Thyroid gland (tissue), 4 donors: ENCODE data around the gene DDC. TPM values are rescaled to one million over a fixed set of nuclear protein-coding genes. Genes with fewer than 3 reads are reported as not detected.
"Not testable (repeated sequence)": the region's sequence is repeated elsewhere in the genome, so short reads cannot be mapped to it uniquely, and the experiment has no call there.

Source experiments
- DNase-seq, 2 donors: peaks; one replicate each; pipeline ENCODE4 v3.0.0-alpha.2; 2019
- H3K27ac ChIP-seq, 3 donors: fragments of 200-600 bp; sonication (generic); 1 replicate in 2 of 3; 2 replicates in 1 of 3; pipeline ENCODE4 v1.5.1; 2016 to 2019; ENCODE audit warnings: mild to moderate bottlenecking in 1 of 3, moderate library complexity in 1 of 3
- H3K27me3 ChIP-seq: fragments of 200-600 bp; sonication (generic); one replicate; pipeline ENCODE4 v1.5.1; 2019
- H3K36me3 ChIP-seq, 2 donors: fragments of 200-600 bp; sonication (generic); one replicate each; pipeline ENCODE4 v1.5.1; 2016 to 2019
- H3K4me1 ChIP-seq, 2 donors: fragments of 200-600 bp; sonication (generic); one replicate each; pipeline ENCODE4 v1.5.1; 2017 to 2019
- H3K4me3 ChIP-seq, 3 donors: fragments of 200-600 bp; sonication (generic); replicated peaks in 1 of 3; 1 replicate in 2 of 3; 2 replicates in 1 of 3; pipeline ENCODE4 v1.5.1; 2016; ENCODE audit warnings: mild to moderate bottlenecking in 1 of 3
- H3K9me3 ChIP-seq: fragments of 200-600 bp; sonication (generic); one replicate; pipeline ENCODE4 v1.5.1; 2017
- CTCF ChIP-seq, 6 experiments: fragments of 200-600 bp in 3 of 6; fragments of 450-650 bp in 3 of 6; sonication (generic) in 3 of 6; IDR thresholded peaks; one replicate each; pipeline ENCODE4 v1.5.1; 2016 to 2019; ENCODE audit warnings: antibody characterized with exemption in 6 of 6, mild to moderate bottlenecking in 2 of 6, inconsistent platforms in 1 of 6, moderate library complexity in 1 of 6
- POLR2A ChIP-seq, 2 donors: fragments of 450-650 bp; IDR thresholded peaks; one replicate each; pipeline ENCODE4 v1.6.1; 2017; ENCODE audit warnings: antibody characterized with exemption in 2 of 2, mild to moderate bottlenecking in 2 of 2, moderate library complexity in 1 of 2
- WGBS, 2 donors: methylation state at CpG; one replicate each; pipeline ENCODE4 v1.1.5; 2017; 5-methylcytosine and 5-hydroxymethylcytosine counted together
- intact Hi-C: fragments of 100-400 bp; cut with DNase I; formaldehyde crosslinking; loops from one replicate; pipeline ENCODE4 v1.15.1; 2023
- total RNA-seq, 4 donors: library from RNA; depleted of rRNA; stranded (reverse); fragments of >200 nt; gene quantifications; one replicate each; pipeline ENCODE4 v1.2.3, GENCODE V29; 2016

DDC gene
- total RNA-seq, 4 donors from 2014 or later, result 2.7 TPM; not detected in 3

GRCh38 chr7:50589364-50589763 lies 24.2 kb upstream of the DDC start:
- 75 to 83% methylated on average over 2 of the region's 2 CpGs for WGBS, 2 donors
- Histone ChIP-seq H3K4me1 (no peaks in the 10 kb centered on the region), H3K4me3 (no peak overlapping the region), H3K27me3 (no peaks in the 10 kb centered on the region), H3K27ac (no peak overlapping the region), H3K36me3 (peaks cover 0 to 4% of the 10 kb centered on the region in 2 donors), H3K9me3 (no peaks in the 10 kb centered on the region)
- no peak for DNase-seq
- intact Hi-C loops, result no loop called here
- TF ChIP-seq CTCF (IDR thresholded peaks at IDR 0.05), result no peak
- TF ChIP-seq POLR2A (IDR thresholded peaks at IDR 0.05), result no peak

- H3K27ac ChIP-seq, result no peak overlapping the region
- H3K4me1 ChIP-seq, result no peaks in the 10 kb centered on the region
- TF ChIP-seq POLR2A (IDR thresholded peaks at IDR 0.05) (no peak), CTCF (IDR thresholded peaks at IDR 0.05) (no peak)
- H3K4me3 ChIP-seq, result no peak overlapping the region
- no peak for DNase-seq
- no peaks in the 10 kb centered on the region for H3K9me3 ChIP-seq
- intact Hi-C loops, result no loop called here
- peaks cover 0 to 4% of the 10 kb centered on the region in 2 donors for H3K36me3 ChIP-seq
- no peaks in the 10 kb centered on the region for H3K27me3 ChIP-seq
- WGBS, 2 donors, result 77 to 78% methylated on average over 8 of the region's 8 CpGs
Measured at GRCh38 chr7:50588937-50589336, 23.7 kb upstream of the DDC start.

- 83 to 88% methylated on average over 6 of the region's 6 CpGs for WGBS, 2 donors
- Histone ChIP-seq H3K9me3 (no peaks in the 10 kb centered on the region), H3K27ac (no peak overlapping the region), H3K4me1 (no peaks in the 10 kb centered on the region), H3K4me3 (no peak overlapping the region), H3K36me3 (peaks cover 0 to 4% of the 10 kb centered on the region in 2 donors), H3K27me3 (no peaks in the 10 kb centered on the region)
- intact Hi-C loops, result no loop called here
- DNase-seq, result no peak
- TF ChIP-seq POLR2A (IDR thresholded peaks at IDR 0.05), result no peak
- no peak for TF ChIP-seq CTCF (IDR thresholded peaks at IDR 0.05)
Measured at GRCh38 chr7:50587737-50588136, 22.5 kb upstream of the DDC start.

- intact Hi-C loops, result no loop called here
- H3K27ac ChIP-seq, result no peak overlapping the region
- TF ChIP-seq POLR2A (IDR thresholded peaks at IDR 0.05) (no peak), CTCF (IDR thresholded peaks at IDR 0.05) (no peak)
- H3K9me3 ChIP-seq, result no peaks in the 10 kb centered on the region
- WGBS, 2 donors, result 61 to 81% methylated on average over 3 to 4 of the region's 5 CpGs
- DNase-seq, result no peak
- no peak overlapping the region for H3K4me3 ChIP-seq
- no peaks in the 10 kb centered on the region for H3K4me1 ChIP-seq
- H3K27me3 ChIP-seq, result no peaks in the 10 kb centered on the region
- no peaks in the 10 kb centered on the region for H3K36me3 ChIP-seq
Measured at GRCh38 chr7:50584793-50585408, 19.7 kb upstream of the DDC start.

- TF ChIP-seq CTCF (IDR thresholded peaks at IDR 0.05) (no peak), POLR2A (IDR thresholded peaks at IDR 0.05) (no peak)
- DNase-seq, result no peak
- H3K36me3 ChIP-seq, result no peaks in the 10 kb centered on the region
- no peaks in the 10 kb centered on the region for H3K9me3 ChIP-seq
- no peak overlapping the region for H3K4me3 ChIP-seq
- H3K4me1 ChIP-seq, result no peaks in the 10 kb centered on the region
- 90 to 94% methylated on average over 4 of the region's 4 CpGs for WGBS, 2 donors
- no peak overlapping the region for H3K27ac ChIP-seq
- no peaks in the 10 kb centered on the region for H3K27me3 ChIP-seq
- intact Hi-C loops, result no loop called here
Measured at GRCh38 chr7:50584386-50584785, 19.2 kb upstream of the DDC start.

GRCh38 chr7:50583295-50583694 lies 18.1 kb upstream of the DDC start:
- H3K36me3 ChIP-seq, result not testable (repeated sequence)

GRCh38 chr7:50582271-50582670 lies 17.1 kb upstream of the DDC start:
- H3K27me3 ChIP-seq, H3K9me3 ChIP-seq, H3K36me3 ChIP-seq, intact Hi-C loops, H3K4me3 ChIP-seq, DNase-seq, H3K27ac ChIP-seq, H3K4me1 ChIP-seq: not testable (repeated sequence)
- WGBS, 2 donors, result 94% methylated on average over 4 of the region's 4 CpGs

More at GRCh38 chr7:50583295-50583694, 18.1 kb upstream of the DDC start:
- WGBS, 2 donors, result 91 to 95% methylated on average over 4 of the region's 4 CpGs
- H3K27ac ChIP-seq, H3K9me3 ChIP-seq, H3K27me3 ChIP-seq, H3K4me1 ChIP-seq, DNase-seq, H3K4me3 ChIP-seq, intact Hi-C loops: not testable (repeated sequence)

GRCh38 chr7:50580666-50581065 lies 15.5 kb upstream of the DDC start:
- H3K36me3 ChIP-seq, DNase-seq, H3K9me3 ChIP-seq, H3K27ac ChIP-seq, H3K4me1 ChIP-seq, intact Hi-C loops, H3K4me3 ChIP-seq, H3K27me3 ChIP-seq: not testable (repeated sequence)
- 86% methylated on average over 2 of the region's 2 CpGs for WGBS, 2 donors
